H9 (cell line): ENCODE measurements around the gene CHCT1. TPM values are rescaled to one million over a fixed set of nuclear protein-coding genes. Genes with fewer than 3 reads are reported as not detected.

Experiments used
- DNase-seq: peaks from one replicate; pipeline ENCODE4 v3.0.0-alpha.2; 2017
- H2AFZ ChIP-seq: one replicate; pipeline ENCODE4 v1.6.1; 2013; ENCODE audit warnings: mild to moderate bottlenecking, low read length, control low read depth, moderate library complexity
- H2AK5ac ChIP-seq: 2 replicates; pipeline ENCODE4 v1.6.1; 2013; ENCODE audit warnings: low read length, control low read depth, mixed read lengths; ENCODE audit not compliant: insufficient read length
- H2BK120ac ChIP-seq: one replicate; pipeline ENCODE4 v1.6.1; 2013; ENCODE audit warnings: low read depth, mild to moderate bottlenecking, low read length, control low read depth, inconsistent platforms; ENCODE audit not compliant: poor library complexity, severe bottlenecking
- H2BK12ac ChIP-seq: 2 replicates; pipeline ENCODE4 v1.6.1; 2013; ENCODE audit warnings: low read length, control low read depth, mixed read lengths, low read depth; ENCODE audit not compliant: insufficient read length
- H2BK15ac ChIP-seq: 2 replicates; pipeline ENCODE4 v1.6.1; 2013; ENCODE audit warnings: low read depth, low read length, control low read depth
- H2BK20ac ChIP-seq: one replicate; pipeline ENCODE4 v1.6.1; 2013; ENCODE audit warnings: low read depth, mild to moderate bottlenecking, low read length, control low read depth, inconsistent platforms; ENCODE audit not compliant: poor library complexity, severe bottlenecking
- H2BK5ac ChIP-seq: 2 replicates; pipeline ENCODE4 v1.6.1; 2013; ENCODE audit warnings: low read length, control low read depth, mixed read lengths; ENCODE audit not compliant: insufficient read length
- H3K14ac ChIP-seq: 2 replicates; pipeline ENCODE4 v1.6.1; 2013; ENCODE audit warnings: low read length, control low read depth; ENCODE audit not compliant: insufficient read depth
- H3K18ac ChIP-seq: 2 replicates; pipeline ENCODE4 v1.6.1; 2013; ENCODE audit warnings: low read depth, mild to moderate bottlenecking, mixed read lengths, low read length, control low read depth; ENCODE audit not compliant: insufficient read length
- H3K23ac ChIP-seq: 2 replicates; pipeline ENCODE4 v1.6.1; 2013; ENCODE audit warnings: low read length, control low read depth, mixed read lengths, low read depth; ENCODE audit not compliant: insufficient read length
- H3K23me2 ChIP-seq: 2 replicates; pipeline ENCODE4 v1.6.1; 2013; ENCODE audit warnings: low read depth, mild to moderate bottlenecking, mixed read lengths, low read length, control low read depth; ENCODE audit not compliant: insufficient read length, poor library complexity, severe bottlenecking
- H3K27ac ChIP-seq: 2 replicates; pipeline ENCODE4 v1.5.1; 2013; ENCODE audit warnings: low read length, control low read depth, mixed read lengths, low read depth; ENCODE audit not compliant: insufficient read length
- H3K27me3 ChIP-seq: 2 replicates; pipeline ENCODE4 v1.6.1; 2013; ENCODE audit warnings: low read length, control low read depth, inconsistent platforms; ENCODE audit not compliant: insufficient read depth
- H3K4ac ChIP-seq: 2 replicates; pipeline ENCODE4 v1.6.1; 2013; ENCODE audit warnings: low read depth, mild to moderate bottlenecking, control low read depth, inconsistent platforms, low read length, moderate library complexity
- H3K4me1 ChIP-seq: 2 replicates; pipeline ENCODE4 v1.6.1; 2013; ENCODE audit warnings: low read length, control low read depth, inconsistent platforms; ENCODE audit not compliant: insufficient read depth
- H3K4me2 ChIP-seq: 2 replicates; pipeline ENCODE4 v1.6.1; 2013; ENCODE audit warnings: low read length, control low read depth, mixed read lengths; ENCODE audit not compliant: insufficient read length, insufficient read depth
- H3K56ac ChIP-seq: 2 replicates; pipeline ENCODE4 v1.6.1; 2013; ENCODE audit warnings: low read depth, mild to moderate bottlenecking, mixed read lengths, low read length, control low read depth; ENCODE audit not compliant: insufficient read length
- H3K79me1 ChIP-seq: 2 replicates; pipeline ENCODE4 v1.6.1; 2013; ENCODE audit warnings: low read depth, mild to moderate bottlenecking, moderate library complexity, low read length, control low read depth, inconsistent platforms; ENCODE audit not compliant: insufficient read depth, poor library complexity, severe bottlenecking
- H3K79me2 ChIP-seq: 2 replicates; pipeline ENCODE4 v1.6.1; 2013; ENCODE audit warnings: low read length, control low read depth, inconsistent platforms; ENCODE audit not compliant: insufficient read depth
- H3K9ac ChIP-seq: 2 replicates; pipeline ENCODE4 v1.6.1; 2013; ENCODE audit warnings: low read length, control low read depth, mixed read lengths; ENCODE audit not compliant: insufficient read length; ENCODE audit errors: extremely low read depth
- H3K9me3 ChIP-seq: one replicate; pipeline ENCODE4 v1.6.1; 2013; ENCODE audit warnings: low read depth, low read length, inconsistent platforms; ENCODE audit not compliant: control insufficient read depth
- H3T11ph ChIP-seq: one replicate; pipeline ENCODE4 v1.6.1; 2013; ENCODE audit warnings: mild to moderate bottlenecking, low read length, control low read depth, inconsistent platforms
- H4K20me1 ChIP-seq: one replicate; pipeline ENCODE4 v1.6.1; 2013; ENCODE audit not compliant: control insufficient read depth, insufficient read length, insufficient read depth
- H4K5ac ChIP-seq: 2 replicates; pipeline ENCODE4 v1.6.1; 2013; ENCODE audit warnings: low read depth, mild to moderate bottlenecking, mixed read lengths, low read length, control low read depth; ENCODE audit not compliant: insufficient read length
- H4K8ac ChIP-seq: replicated peaks from 2 replicates; pipeline ENCODE4 v1.6.1; 2013; ENCODE audit warnings: low read length, control low read depth, mixed read lengths, low read depth; ENCODE audit not compliant: insufficient read length
- H4K91ac ChIP-seq: 2 replicates; pipeline ENCODE4 v1.6.1; 2013; ENCODE audit warnings: low read depth, mild to moderate bottlenecking, moderate library complexity, mixed read lengths, low read length, control low read depth; ENCODE audit not compliant: insufficient read length
- H3K27ac Mint-ChIP-seq, 3 experiments: 2 replicates in 2 of 3; 3 replicates in 1 of 3; pipeline ENCODE4 v1.8.0; 2020 to 2021; ENCODE audit warnings: mixed read lengths in 3 of 3, mild to moderate bottlenecking in 1 of 3, moderate library complexity in 1 of 3
- H3K27me3 Mint-ChIP-seq: 2 replicates; pipeline ENCODE4 v1.8.0; 2021; ENCODE audit warnings: low read depth, mild to moderate bottlenecking, moderate library complexity, mixed read lengths
- H3K36me3 Mint-ChIP-seq, 3 experiments: 2 replicates in 2 of 3; 3 replicates in 1 of 3; pipeline ENCODE4 v1.8.0; 2020 to 2021; ENCODE audit warnings: low read depth in 3 of 3, mixed read lengths in 3 of 3; ENCODE audit not compliant: insufficient read depth in 1 of 3
- H3K4me1 Mint-ChIP-seq, 2 experiments: 2 replicates each; pipeline ENCODE4 v1.8.0; 2020; ENCODE audit warnings: mixed read lengths in 2 of 2
- H3K4me3 Mint-ChIP-seq, 2 experiments: 2 replicates in 1 of 2; 3 replicates in 1 of 2; pipeline ENCODE4 v1.8.0; 2020 to 2021; ENCODE audit warnings: mild to moderate bottlenecking in 2 of 2, mixed read lengths in 2 of 2, moderate library complexity in 1 of 2
- H3K9me3 Mint-ChIP-seq, 2 experiments: 2 replicates in 1 of 2; 3 replicates in 1 of 2; pipeline ENCODE4 v1.8.0; 2020; ENCODE audit warnings: mild to moderate bottlenecking in 2 of 2, mixed read lengths in 2 of 2, moderate library complexity in 1 of 2
- CTCF ChIP-seq: fragments of 200-600 bp; sonication (generic); conservative IDR thresholded peaks from 3 replicates; pipeline ENCODE4 v1.8.0; 2021; ENCODE audit warnings: antibody characterized with exemption, mild to moderate bottlenecking
- WGBS: extraction: QIAGEN DNeasy Blood & Tissue Kit; methylation state at CpG from one replicate; pipeline ENCODE4 v1.1.7; 2013; ENCODE audit warnings: missing lambda C conversion rate, low lambda C conversion rate, mixed read lengths; ENCODE audit not compliant: insufficient read length; ENCODE audit errors: extremely low coverage; 5-methylcytosine and 5-hydroxymethylcytosine counted together
- total RNA-seq: library from RNA; stranded (reverse); gene quantifications from 2 replicates; pipeline ENCODE4 v1.2.1, GENCODE V29; 2021

The CHCT1 gene
- total RNA-seq, 1 experiment from 2014 or later, result not detected

- H2AK5ac ChIP-seq, result no peak overlapping the region
- no peak for TF ChIP-seq CTCF
- H2BK12ac ChIP-seq, result no peak overlapping the region
- H3K9me3 Mint-ChIP-seq, result peaks cover 8 to 18% of the 10 kb centered on the region in 2 experiments; a peak in 4 of 5 replicates
- H3K23ac ChIP-seq, result no peak overlapping the region
- no peaks in the 10 kb centered on the region for H3K4me1 ChIP-seq
- H2BK20ac ChIP-seq, result no peak overlapping the region
- H3T11ph ChIP-seq, result no peak overlapping the region
- no peaks in the 10 kb centered on the region for H4K20me1 ChIP-seq
- H4K5ac ChIP-seq, result no peak overlapping the region
- no peak overlapping the region for H4K8ac ChIP-seq
- no peak overlapping the region for H3K18ac ChIP-seq
- no peaks in the 10 kb centered on the region for H3K79me1 ChIP-seq
- H3K36me3 Mint-ChIP-seq, result peaks cover 0 to 5% (median 0%) of the 10 kb centered on the region in 3 experiments; a peak in 1 of 7 replicates
- H3K27me3 ChIP-seq, result no peaks in the 10 kb centered on the region
- no peak overlapping the region for H3K27ac ChIP-seq
- H3K27me3 Mint-ChIP-seq, result no peaks in the 10 kb centered on the region
- H2BK5ac ChIP-seq, result no peak overlapping the region
- H3K23me2 ChIP-seq, result no peaks in the 10 kb centered on the region
- DNase-seq, result no peak
- no peak overlapping the region for H3K14ac ChIP-seq
- no peak overlapping the region for H4K91ac ChIP-seq
- H3K4me3 Mint-ChIP-seq, result no peak overlapping the region
- no peak overlapping the region for H2AFZ ChIP-seq
- H2BK120ac ChIP-seq, result no peak overlapping the region
- H3K27ac Mint-ChIP-seq, result no peak overlapping the region
- no peak overlapping the region for H3K9ac ChIP-seq
- H3K9me3 ChIP-seq, result no peaks in the 10 kb centered on the region
- H3K56ac ChIP-seq, result no peak overlapping the region
- H3K4me1 Mint-ChIP-seq, result no peaks in the 10 kb centered on the region
- no CpG with 5 or more reads among the region's 3 CpGs for WGBS
- no peak overlapping the region for H2BK15ac ChIP-seq
- H3K4ac ChIP-seq, result no peak overlapping the region
- H3K79me2 ChIP-seq, result no peaks in the 10 kb centered on the region
- no peak overlapping the region for H3K4me2 ChIP-seq
These were observed 9.6 kb upstream of the CHCT1 start for GRCh38 chr17:60412701-60413100.
